Mesenchymal stem cell (in vitro differentiated cells and primary cell): ENCODE data around the gene IP6K2.

Experiments
- DNase-seq: peaks from one replicate; pipeline ENCODE4 v3.0.0-alpha.2; 2013
- H2AFZ ChIP-seq: one replicate; pipeline ENCODE4 v1.6.1; 2013; ENCODE audit warnings: low read depth, mild to moderate bottlenecking, control low read depth, inconsistent platforms, low read length, moderate library complexity
- H2AK5ac ChIP-seq: 2 replicates; pipeline ENCODE4 v1.6.1; 2013; ENCODE audit warnings: low read length, moderate library complexity, mild to moderate bottlenecking, inconsistent platforms; ENCODE audit not compliant: severe bottlenecking
- H2BK120ac ChIP-seq: one replicate; pipeline ENCODE4 v1.6.1; 2013; ENCODE audit warnings: low read depth, mild to moderate bottlenecking, inconsistent platforms, low read length, moderate library complexity
- H2BK12ac ChIP-seq, 2 experiments: one replicate each; pipeline ENCODE4 v1.6.1; 2013; ENCODE audit warnings: inconsistent platforms in 2 of 2, low read length in 2 of 2, mild to moderate bottlenecking in 2 of 2, moderate library complexity in 2 of 2, control low read depth in 1 of 2
- H2BK15ac ChIP-seq: one replicate; pipeline ENCODE4 v1.6.1; 2013; ENCODE audit warnings: mild to moderate bottlenecking, low read depth, inconsistent platforms; ENCODE audit not compliant: poor library complexity, severe bottlenecking
- H2BK5ac ChIP-seq: 2 replicates; pipeline ENCODE4 v1.6.1; 2013; ENCODE audit warnings: low read depth, mild to moderate bottlenecking, low read length, control low read depth, inconsistent platforms; ENCODE audit not compliant: poor library complexity, severe bottlenecking
- H3K14ac ChIP-seq, 2 experiments: one replicate each; pipeline ENCODE4 v1.6.1; 2013; ENCODE audit warnings: inconsistent platforms in 2 of 2, low read length in 2 of 2, control low read depth in 1 of 2, mild to moderate bottlenecking in 1 of 2, moderate library complexity in 1 of 2
- H3K18ac ChIP-seq, 2 experiments: one replicate each; pipeline ENCODE4 v1.6.1; 2013; ENCODE audit warnings: inconsistent platforms in 2 of 2, low read length in 2 of 2, control low read depth in 1 of 2, low read depth in 1 of 2, mild to moderate bottlenecking in 1 of 2
- H3K23ac ChIP-seq, 2 experiments: one replicate each; pipeline ENCODE4 v1.6.1; 2013; ENCODE audit warnings: inconsistent platforms in 2 of 2, low read length in 2 of 2, mild to moderate bottlenecking in 2 of 2, moderate library complexity in 2 of 2, control low read depth in 1 of 2
- H3K27ac ChIP-seq: 2 replicates; pipeline ENCODE4 v1.5.1; 2013; ENCODE audit warnings: mild to moderate bottlenecking, moderate library complexity, low read length, control low read depth, inconsistent platforms; ENCODE audit not compliant: poor library complexity, severe bottlenecking
- H3K27me3 ChIP-seq, 2 experiments: 2 replicates each; pipeline versions ENCODE4 v1.6.1 to v1.7.0; 2013; ENCODE audit warnings: low read length in 2 of 2, mild to moderate bottlenecking in 2 of 2, moderate library complexity in 2 of 2, control low read depth in 1 of 2, inconsistent platforms in 1 of 2; ENCODE audit not compliant: control insufficient read depth in 1 of 2, insufficient read depth in 1 of 2
- H3K36me3 ChIP-seq, 2 experiments: 2 replicates each; pipeline versions ENCODE4 v1.6.1 to v1.7.0; 2013; ENCODE audit warnings: low read length in 2 of 2, control low read depth in 1 of 2, inconsistent platforms in 1 of 2, low read depth in 1 of 2, mild to moderate bottlenecking in 1 of 2; ENCODE audit not compliant: insufficient read depth in 2 of 2, control insufficient read depth in 1 of 2
- H3K4ac ChIP-seq, 2 experiments: one replicate each; pipeline ENCODE4 v1.6.1; 2013; ENCODE audit warnings: inconsistent platforms in 2 of 2, low read length in 2 of 2, mild to moderate bottlenecking in 2 of 2, moderate library complexity in 2 of 2, control low read depth in 1 of 2, low read depth in 1 of 2
- H3K4me1 ChIP-seq: 2 replicates; pipeline ENCODE4 v1.6.1; 2013; ENCODE audit warnings: low read depth, low read length, control low read depth; ENCODE audit not compliant: control insufficient read depth, insufficient read depth
- H3K4me2 ChIP-seq: 2 replicates; pipeline ENCODE4 v1.6.1; 2013; ENCODE audit warnings: low read length, mild to moderate bottlenecking, inconsistent platforms; ENCODE audit not compliant: poor library complexity, severe bottlenecking
- H3K4me3 ChIP-seq, 2 experiments: 2 replicates each; pipeline versions ENCODE4 v1.5.1 to v1.7.0; 2013; ENCODE audit warnings: low read length in 2 of 2, mild to moderate bottlenecking in 2 of 2, control low read depth in 1 of 2, low read depth in 1 of 2; ENCODE audit not compliant: insufficient read depth in 1 of 2
- H3K79me1 ChIP-seq: replicated peaks from 2 replicates; pipeline ENCODE4 v1.6.1; 2013; ENCODE audit warnings: mild to moderate bottlenecking, control low read depth, low read length, inconsistent platforms; ENCODE audit not compliant: poor library complexity, severe bottlenecking
- H3K9ac ChIP-seq: 2 replicates; pipeline ENCODE4 v1.7.0; 2013; ENCODE audit warnings: mild to moderate bottlenecking, low read length, moderate library complexity
- H3K9me3 ChIP-seq: 2 replicates; pipeline ENCODE4 v1.7.0; 2013; ENCODE audit warnings: mild to moderate bottlenecking, low read length; ENCODE audit not compliant: control insufficient read depth
- H4K8ac ChIP-seq: one replicate; pipeline ENCODE4 v1.6.1; 2013; ENCODE audit warnings: inconsistent platforms, mild to moderate bottlenecking, low read length, moderate library complexity
- H4K91ac ChIP-seq: one replicate; pipeline ENCODE4 v1.6.1; 2013; ENCODE audit warnings: mild to moderate bottlenecking, low read length, inconsistent platforms
- WGBS: methylation state at CpG from one replicate; pipeline ENCODE4 v1.1.7; 2013; ENCODE audit warnings: mixed read lengths; 5-methylcytosine and 5-hydroxymethylcytosine counted together

Gene IP6K2

GRCh38 chr3:48681541-48681880 is 35.5 kb downstream of the IP6K2 start:
- Histone ChIP-seq H3K4ac (no peak overlapping the region), H3K79me1 (peaks cover 29% of the 10 kb centered on the region), H2BK5ac (no peak overlapping the region), H3K18ac (no peak overlapping the region), H3K9ac (no peak overlapping the region), H3K4me1 (peaks cover 39% of the 10 kb centered on the region), H3K23ac (no peak overlapping the region), H2BK15ac (no peak overlapping the region), H4K8ac (no peak overlapping the region), H2BK120ac (no peak overlapping the region), H2BK12ac (no peak overlapping the region), H2AFZ (no peak overlapping the region), H3K4me2 (no peak overlapping the region), H3K9me3 (no peaks in the 10 kb centered on the region), H3K27ac (no peak overlapping the region), H4K91ac (no peak overlapping the region), H3K27me3 (no peaks in the 10 kb centered on the region), H3K36me3 (peaks cover 52 to 58% of the 10 kb centered on the region in 2 experiments), H3K14ac (no peak overlapping the region), H3K4me3 (no peak overlapping the region), H2AK5ac (no peak overlapping the region)
- no peak for DNase-seq
- 100% methylated on average over 7 of the region's 7 CpGs for WGBS

- 99% methylated on average over 17 of the region's 17 CpGs for WGBS
Measured at GRCh38 chr3:48680811-48681540, 36.0 kb downstream of the IP6K2 start.

GRCh38 chr3:48679411-48680391 is 37.3 kb downstream of the IP6K2 start:
- H3K9ac ChIP-seq: no peak overlapping the region
- no peak overlapping the region for H4K91ac ChIP-seq
- no peak overlapping the region for H3K4me3 ChIP-seq
- H2AFZ ChIP-seq: no peak overlapping the region
- no peak for DNase-seq
- H3K4me2 ChIP-seq: no peak overlapping the region
- H2BK15ac ChIP-seq: no peak overlapping the region
- H2BK120ac ChIP-seq: no peak overlapping the region
- H3K4ac ChIP-seq: no peak overlapping the region
- no peak overlapping the region for H3K18ac ChIP-seq
- no peak overlapping the region for H3K27ac ChIP-seq
- H3K23ac ChIP-seq: no peak overlapping the region
- H2AK5ac ChIP-seq: no peak overlapping the region
- no peak overlapping the region for H2BK5ac ChIP-seq
- 95% methylated on average over 20 of the region's 20 CpGs for WGBS
- H3K36me3 ChIP-seq: peaks cover 63 to 70% of the 10 kb centered on the region in 2 experiments
- peaks cover 31% of the 10 kb centered on the region for H3K4me1 ChIP-seq
- H3K79me1 ChIP-seq: peaks cover 29% of the 10 kb centered on the region
- no peak overlapping the region for H3K14ac ChIP-seq
- no peak overlapping the region for H2BK12ac ChIP-seq
- no peaks in the 10 kb centered on the region for H3K27me3 ChIP-seq
- no peak overlapping the region for H4K8ac ChIP-seq
- H3K9me3 ChIP-seq: no peaks in the 10 kb centered on the region

More at GRCh38 chr3:48680811-48681540, 36.0 kb downstream of the IP6K2 start:
- H3K4ac ChIP-seq: no peak overlapping the region
- H3K4me1 ChIP-seq: peaks cover 38% of the 10 kb centered on the region
- no peak overlapping the region for H4K91ac ChIP-seq
- no peak overlapping the region for H3K27ac ChIP-seq
- no peaks in the 10 kb centered on the region for H3K27me3 ChIP-seq
- H4K8ac ChIP-seq: no peak overlapping the region
- no peak overlapping the region for H2BK120ac ChIP-seq
- no peaks in the 10 kb centered on the region for H3K9me3 ChIP-seq
- no peak overlapping the region for H3K14ac ChIP-seq
- no peak overlapping the region for H3K23ac ChIP-seq
- H3K79me1 ChIP-seq: peaks cover 29% of the 10 kb centered on the region
- H2AFZ ChIP-seq: no peak overlapping the region
- no peak overlapping the region for H3K4me3 ChIP-seq
- peaks cover 54 to 62% of the 10 kb centered on the region in 2 experiments for H3K36me3 ChIP-seq
- no peak overlapping the region for H2BK15ac ChIP-seq
- H2BK12ac ChIP-seq: no peak overlapping the region
- H3K9ac ChIP-seq: no peak overlapping the region
- no peak for DNase-seq
- no peak overlapping the region for H3K18ac ChIP-seq
- H2BK5ac ChIP-seq: no peak overlapping the region
- H3K4me2 ChIP-seq: no peak overlapping the region
- H2AK5ac ChIP-seq: no peak overlapping the region
